ENCODE results near the gene ALDH3A2.

The ALDH3A2 gene

GRCh38 chr17:19648475-19649273 is at the start of gene ALDH3A2:
Gene ALDH3A2 (plus strand): TSS chr17:19648751. CDS start chr17:19648972, 221 bp downstream.
- DNase-seq, result peak; percentile 93

- no peak for DNase-seq
Measured at GRCh38 chr17:19610311-19610710, 38.2 kb upstream of the ALDH3A2 start.

- no peak for DNase-seq
Measured at GRCh38 chr17:19610879-19611278, 37.7 kb upstream of the ALDH3A2 start.

- no peak for DNase-seq
Measured at GRCh38 chr17:19613979-19614378, 34.6 kb upstream of the ALDH3A2 start.

- no peak for DNase-seq
Measured at GRCh38 chr17:19614900-19615299, 33.7 kb upstream of the ALDH3A2 start.

GRCh38 chr17:19618015-19618414 is 30.5 kb upstream of the ALDH3A2 start:
- DNase-seq, result no peak

- DNase-seq, result no peak
Measured at GRCh38 chr17:19619705-19620325, 28.7 kb upstream of the ALDH3A2 start.

GRCh38 chr17:19621697-19622096 is 26.9 kb upstream of the ALDH3A2 start:
- no peak for DNase-seq

- DNase-seq, result no peak
Measured at GRCh38 chr17:19626079-19626478, 22.5 kb upstream of the ALDH3A2 start.

- DNase-seq, result no peak
Measured at GRCh38 chr17:19629449-19629848, 19.1 kb upstream of the ALDH3A2 start.

GRCh38 chr17:19630035-19630434 is 18.5 kb upstream of the ALDH3A2 start:
- DNase-seq, result no peak

GRCh38 chr17:19630661-19631060 is 17.9 kb upstream of the ALDH3A2 start:
- no peak for DNase-seq

GRCh38 chr17:19631905-19632304 is 16.6 kb upstream of the ALDH3A2 start:
- DNase-seq, result no peak

- DNase-seq, result no peak
Measured at GRCh38 chr17:19641687-19642372, 6.7 kb upstream of the ALDH3A2 start.

GRCh38 chr17:19642373-19642893 is 6.1 kb upstream of the ALDH3A2 start:
- DNase-seq, result no peak

GRCh38 chr17:19644493-19645210 is 3.9 kb upstream of the ALDH3A2 start:
- no peak for DNase-seq

GRCh38 chr17:19645734-19646201 is 2.8 kb upstream of the ALDH3A2 start:
- DNase-seq, result peak; percentile 12

- peak; percentile 4 for DNase-seq
Measured at GRCh38 chr17:19646788-19647696, 1.5 kb upstream of the ALDH3A2 start.

- DNase-seq, result peak; percentile 49
Measured at GRCh38 chr17:19647697-19648474, 665 bp upstream of the ALDH3A2 start.

- no peak for DNase-seq
Measured at GRCh38 chr17:19649274-19649541, 657 bp downstream of the ALDH3A2 start.

- no peak for DNase-seq
Measured at GRCh38 chr17:19650826-19651225, 2.3 kb downstream of the ALDH3A2 start.
